ENCODE data around the gene IFNB1. TPM values are rescaled to one million over a fixed set of nuclear protein-coding genes. Genes with fewer than 3 reads are reported as not detected.

IFNB1 gene
- total and polyA plus RNA-seq, 2 of the 4 experiments (the other 2 are of a cell fraction), result not detected

- Histone ChIP-seq H3K18ac (ENCODE audit: low read depth, low read length) (no peak overlapping the region), H3K9me3 (ENCODE audit: control insufficient read depth, insufficient read depth, low read length) (no peaks in the 10 kb centered on the region), H3K56ac (ENCODE audit: extremely low read depth, insufficient read depth, low read length) (no peak overlapping the region), H3K9me1 (ENCODE audit: insufficient read depth, low read length) (no peaks in the 10 kb centered on the region), H2BK15ac (ENCODE audit: low read depth, low read length) (no peak overlapping the region), H4K8ac (ENCODE audit: low read depth in 2 of 2, low read length in 2 of 2) (no peak overlapping the region), H3K27ac (ENCODE audit: insufficient read depth, low read length) (no peak overlapping the region), H3K23ac (ENCODE audit: low read depth, low read length) (no peak overlapping the region), H3K9ac (ENCODE audit: low read depth, low read length) (no peak overlapping the region), H3K4me1 (ENCODE audit: control insufficient read depth, insufficient read depth, low read length) (no peaks in the 10 kb centered on the region), H4K5ac (ENCODE audit: low read depth, low read length) (no peak overlapping the region), H2AK5ac (ENCODE audit: low read depth, low read length) (no peak overlapping the region), H2BK120ac (ENCODE audit: low read depth, low read length) (no peak overlapping the region), H4K20me1 (ENCODE audit: insufficient read depth, low read length) (no peaks in the 10 kb centered on the region), H3K4ac (ENCODE audit: low read depth, low read length) (no peak overlapping the region), H3K4me2 (ENCODE audit: low read depth, low read length) (no peak overlapping the region), H2BK5ac (ENCODE audit: low read depth, low read length, poor library complexity, severe bottlenecking) (no peak overlapping the region), H3K4me3 (ENCODE audit: insufficient read depth, low read depth, low read length) (no peak overlapping the region), H2AFZ (replicated peaks; ENCODE audit: low read length, poor library complexity) (no peak overlapping the region), H4K91ac (ENCODE audit: insufficient read depth, low read depth, low read length) (no peak overlapping the region), H2BK20ac (ENCODE audit: low read depth, low read length) (no peak overlapping the region), H3K14ac (replicated peaks; ENCODE audit: low read depth, low read length) (no peak overlapping the region), H2AK9ac (replicated peaks; ENCODE audit: low read depth, low read length, poor library complexity) (no peak overlapping the region), H3K79me1 (ENCODE audit: low read depth in 1 of 2, low read length in 2 of 2) (no peaks in the 10 kb centered on the region), H3K36me3 (ENCODE audit: control insufficient read depth, insufficient read depth, low read length) (no peaks in the 10 kb centered on the region), H3K27me3 (ENCODE audit: control insufficient read depth, insufficient read depth, low read length) (peaks cover 5% of the 10 kb centered on the region)
- ChIA-PET CTCF (no interaction called here), POLR2A (ENCODE audit: unreplicated experiment) (no interaction called here)
- DNase-seq, result no peak
- ATAC-seq (ENCODE audit: low read depth), result no peak
- 0% methylated on average over 1 of the region's 4 CpGs; no CpG with 5 or more reads in 1 of the 2 experiments for WGBS, 2 experiments (ENCODE audit: extremely low coverage in 2 of 2, insufficient read length in 1 of 2)
- in situ Hi-C loops (cut with MboI; ENCODE audit: low sequenced_read_pairs) (loop anchor here (25.0 kb wide), 1 partner anchor 934 kb away; no protein-coding TSS in a partner anchor), intact Hi-C loops (cut with micrococcal nuclease) (no loop called here), dilution Hi-C loops (cut with HindIII; ENCODE audit: low sequenced_read_pairs, unreplicated experiment) (no loop called here)
- TF ChIP-seq MXI1 (IDR thresholded peaks at IDR 0.05; ENCODE audit: borderline replicate concordance, low read depth, low read length) (no peak), CHD1 (IDR thresholded peaks at IDR 0.05; ENCODE audit: low read depth, low read length) (no peak), ELK1 (IDR thresholded peaks at IDR 0.05; ENCODE audit: borderline replicate concordance, low read depth, low read length) (no peak), CEBPB (IDR thresholded peaks at IDR 0.05; ENCODE audit: low read depth, low read length) (no peak), NFE2L2 (IDR thresholded peaks at IDR 0.05; ENCODE audit: low read depth, low read length) (no peak), SMC3 (IDR thresholded peaks at IDR 0.05; ENCODE audit: low read depth, low read length) (no peak), POLR2A (IDR thresholded peaks at IDR 0.05; ENCODE audit: low read depth, low read length) (no peak), CTCF (conservative IDR thresholded peaks at IDR 0.05; ENCODE audit: low read depth, low read length) (no peak), MAFK (IDR thresholded peaks at IDR 0.05; ENCODE audit: low read depth, low read length) (no peak), RAD21 (IDR thresholded peaks at IDR 0.05; ENCODE audit: low read length) (no peak), BHLHE40 (IDR thresholded peaks at IDR 0.05; ENCODE audit: low read depth, low read length) (no peak)
- TF ChIP-seq, protein P1, sequence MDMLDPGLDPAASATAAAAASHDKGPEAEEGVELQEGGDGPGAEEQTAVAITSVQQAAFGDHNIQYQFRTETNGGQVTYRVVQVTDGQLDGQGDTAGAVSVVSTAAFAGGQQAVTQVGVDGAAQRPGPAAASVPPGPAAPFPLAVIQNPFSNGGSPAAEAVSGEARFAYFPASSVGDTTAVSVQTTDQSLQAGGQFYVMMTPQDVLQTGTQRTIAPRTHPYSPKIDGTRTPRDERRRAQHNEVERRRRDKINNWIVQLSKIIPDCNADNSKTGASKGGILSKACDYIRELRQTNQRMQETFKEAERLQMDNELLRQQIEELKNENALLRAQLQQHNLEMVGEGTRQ (IDR thresholded peaks at IDR 0.05; ENCODE audit: low read depth, low read length), result no peak
- BruUV-seq (replicated peaks), result no TSS peak
Observed at GRCh38 chr9:21121595-21122251, 44.0 kb upstream of the IFNB1 start.

Measured in IMR-90 (cell line).